IMR-90 (cell line): ENCODE results near the gene ZNF775. TPM values are rescaled to one million over a fixed set of nuclear protein-coding genes. Genes with fewer than 3 reads are reported as not detected.

Experiments used
- ATAC-seq: fragments of 200-7000 bp; cut with Tn5 transposase; 2 replicates; pipeline ENCODE4 v1.9.1; 2020; ENCODE audit warnings: low read depth, mild to moderate bottlenecking, moderate library complexity
- BruUV-seq: library from RNA; stranded (reverse); fragments of 400-500 nt; replicated peaks from 2 replicates; lab custom pipeline; 2021; lab: Mats Ljungman, UMichigan
- CTCF ChIA-PET: fragments of 300-600 bp; formaldehyde crosslinking; extraction: SDS; loops from one replicate; lab custom pipeline; 2021; ENCODE audit warnings: antibody characterized with exemption; lab: Yijun Ruan, JAX
- POLR2A ChIA-PET: fragments of 300-600 bp; sonication (Branson Sonifier 250); formaldehyde crosslinking; loops from one replicate; lab custom pipeline; 2022; ENCODE audit warnings: antibody characterized with exemption; ENCODE audit not compliant: unreplicated experiment; lab: Charles Lee
- DNase-seq: peaks from one replicate; pipeline ENCODE4 v3.0.0; 2013
- H2AFZ ChIP-seq: replicated peaks from 2 replicates; pipeline ENCODE3; 2013; ENCODE audit warnings: low read length, mild to moderate bottlenecking; ENCODE audit not compliant: poor library complexity
- H2AK5ac ChIP-seq: 2 replicates; pipeline ENCODE4 v1.6.1; 2013; ENCODE audit warnings: low read depth, low read length, inconsistent platforms
- H2AK9ac ChIP-seq: replicated peaks from 2 replicates; pipeline ENCODE3; 2013; ENCODE audit warnings: mild to moderate bottlenecking, low read depth, low read length, moderate library complexity; ENCODE audit not compliant: poor library complexity
- H2BK120ac ChIP-seq: 2 replicates; pipeline ENCODE4 v1.6.1; 2013; ENCODE audit warnings: low read depth, low read length, inconsistent platforms
- H2BK15ac ChIP-seq: 3 replicates; pipeline ENCODE4 v1.6.1; 2013; ENCODE audit warnings: low read depth, low read length, inconsistent platforms
- H2BK20ac ChIP-seq: 2 replicates; pipeline ENCODE4 v1.6.1; 2013; ENCODE audit warnings: low read depth, mild to moderate bottlenecking, inconsistent platforms, low read length, moderate library complexity
- H2BK5ac ChIP-seq: 2 replicates; pipeline ENCODE4 v1.6.1; 2013; ENCODE audit warnings: mild to moderate bottlenecking, low read depth, low read length, inconsistent platforms; ENCODE audit not compliant: poor library complexity, severe bottlenecking
- H3K14ac ChIP-seq: replicated peaks from 2 replicates; pipeline ENCODE4 v1.6.1; 2013; ENCODE audit warnings: low read depth, low read length, inconsistent platforms
- H3K18ac ChIP-seq: 2 replicates; pipeline ENCODE4 v1.6.1; 2013; ENCODE audit warnings: low read depth, low read length, control low read depth
- H3K23ac ChIP-seq: 2 replicates; pipeline ENCODE4 v1.6.1; 2013; ENCODE audit warnings: low read depth, low read length, inconsistent platforms
- H3K27ac ChIP-seq: 2 replicates; pipeline ENCODE4 v1.5.1; 2013; ENCODE audit warnings: mild to moderate bottlenecking, control low read depth, low read length; ENCODE audit not compliant: insufficient read depth
- H3K27me3 ChIP-seq: 2 replicates; pipeline ENCODE4 v1.6.1; 2013; ENCODE audit warnings: low read length; ENCODE audit not compliant: control insufficient read depth, insufficient read depth
- H3K36me3 ChIP-seq: 2 replicates; pipeline ENCODE4 v1.6.1; 2013; ENCODE audit warnings: low read length, mixed read lengths; ENCODE audit not compliant: control insufficient read depth, insufficient read depth
- H3K4ac ChIP-seq: 2 replicates; pipeline ENCODE4 v1.6.1; 2013; ENCODE audit warnings: low read depth, low read length, inconsistent platforms
- H3K4me1 ChIP-seq: 2 replicates; pipeline ENCODE4 v1.6.1; 2013; ENCODE audit warnings: low read length, mixed read lengths; ENCODE audit not compliant: control insufficient read depth, insufficient read depth
- H3K4me2 ChIP-seq: 2 replicates; pipeline ENCODE4 v1.6.1; 2013; ENCODE audit warnings: low read depth, mild to moderate bottlenecking, control low read depth, low read length, moderate library complexity
- H3K4me3 ChIP-seq: 2 replicates; pipeline ENCODE4 v1.5.1; 2013; ENCODE audit warnings: low read depth, mild to moderate bottlenecking, control low read depth, low read length, moderate library complexity; ENCODE audit not compliant: insufficient read depth
- H3K56ac ChIP-seq: 2 replicates; pipeline ENCODE4 v1.6.1; 2013; ENCODE audit warnings: low read length, inconsistent platforms; ENCODE audit not compliant: insufficient read depth; ENCODE audit errors: extremely low read depth
- H3K79me1 ChIP-seq, 2 experiments: 2 replicates each; pipeline ENCODE4 v1.6.1; 2013; ENCODE audit warnings: low read length in 2 of 2, inconsistent platforms in 1 of 2, low read depth in 1 of 2
- H3K9ac ChIP-seq: 2 replicates; pipeline ENCODE4 v1.6.1; 2013; ENCODE audit warnings: low read depth, low read length, control low read depth
- H3K9me1 ChIP-seq: 2 replicates; pipeline ENCODE4 v1.6.1; 2013; ENCODE audit warnings: low read length, inconsistent platforms; ENCODE audit not compliant: insufficient read depth
- H3K9me3 ChIP-seq: 2 replicates; pipeline ENCODE4 v1.6.1; 2013; ENCODE audit warnings: low read length; ENCODE audit not compliant: control insufficient read depth, insufficient read depth
- H4K20me1 ChIP-seq: 2 replicates; pipeline ENCODE4 v1.6.1; 2013; ENCODE audit warnings: low read length, inconsistent platforms; ENCODE audit not compliant: insufficient read depth
- H4K5ac ChIP-seq: 2 replicates; pipeline ENCODE4 v1.6.1; 2013; ENCODE audit warnings: mild to moderate bottlenecking, low read depth, low read length, control low read depth
- H4K8ac ChIP-seq, 2 experiments: 2 replicates each; pipeline ENCODE4 v1.6.1; 2013; ENCODE audit warnings: low read depth in 2 of 2, low read length in 2 of 2, control low read depth in 1 of 2, inconsistent platforms in 1 of 2
- H4K91ac ChIP-seq: 2 replicates; pipeline ENCODE4 v1.6.1; 2013; ENCODE audit warnings: low read depth, low read length, inconsistent platforms; ENCODE audit not compliant: insufficient read depth
- BHLHE40 ChIP-seq: fragments of 150-350 bp; IDR thresholded peaks from 2 replicates; pipeline ENCODE4 v1.6.1; 2016; ENCODE audit warnings: mild to moderate bottlenecking, low read depth, low read length
- CEBPB ChIP-seq: IDR thresholded peaks from 2 replicates; pipeline ENCODE4 v1.6.1; 2012; ENCODE audit warnings: low read depth, low read length, improper control_type of control experiment
- CHD1 ChIP-seq: IDR thresholded peaks from 2 replicates; pipeline ENCODE4 v1.6.1; 2012; ENCODE audit warnings: low read depth, low read length, improper control_type of control experiment
- ELK1 ChIP-seq: fragments of 150-350 bp; IDR thresholded peaks from 2 replicates; pipeline ENCODE4 v1.6.1; 2016; ENCODE audit warnings: low read depth, mild to moderate bottlenecking, low read length, moderate library complexity, borderline replicate concordance
- FOS ChIP-seq: fragments of 150-350 bp; IDR thresholded peaks from 2 replicates; pipeline ENCODE4 v1.6.1; 2016; ENCODE audit warnings: low read depth, low read length
- MAFK ChIP-seq: IDR thresholded peaks from 2 replicates; pipeline ENCODE4 v1.6.1; 2012; ENCODE audit warnings: low read depth, low read length, improper control_type of control experiment
- MAZ ChIP-seq: IDR thresholded peaks from 2 replicates; pipeline ENCODE4 v1.6.1; 2012; ENCODE audit warnings: low read depth, mild to moderate bottlenecking, low read length, improper control_type of control experiment, moderate library complexity, borderline replicate concordance
- MXI1 ChIP-seq: IDR thresholded peaks from 2 replicates; pipeline ENCODE4 v1.6.1; 2012; ENCODE audit warnings: low read depth, mild to moderate bottlenecking, low read length, moderate library complexity, borderline replicate concordance
- NFE2L2 ChIP-seq: fragments of 150-350 bp; IDR thresholded peaks from 2 replicates; pipeline ENCODE4 v1.6.1; 2016; ENCODE audit warnings: low read depth, mild to moderate bottlenecking, low read length
- POLR2A ChIP-seq: IDR thresholded peaks from 2 replicates; pipeline ENCODE4 v1.6.1; 2012; ENCODE audit warnings: mild to moderate bottlenecking, low read depth, low read length
- RAD21 ChIP-seq: IDR thresholded peaks from 2 replicates; pipeline ENCODE4 v1.6.1; 2012; ENCODE audit warnings: low read length, improper control_type of control experiment
- RCOR1 ChIP-seq: IDR thresholded peaks from 2 replicates; pipeline ENCODE4 v1.6.1; 2012; ENCODE audit warnings: mild to moderate bottlenecking, low read length, improper control_type of control experiment; ENCODE audit not compliant: insufficient replicate concordance
- RFX5 ChIP-seq: IDR thresholded peaks from 2 replicates; pipeline ENCODE4 v1.8.0; 2012; ENCODE audit warnings: low read depth, mild to moderate bottlenecking, low read length, moderate library complexity
- SMC3 ChIP-seq: fragments of 150-350 bp; IDR thresholded peaks from 2 replicates; pipeline ENCODE4 v1.6.1; 2016; ENCODE audit warnings: low read depth, mild to moderate bottlenecking, antibody characterized with exemption, low read length, moderate library complexity
- USF2 ChIP-seq: fragments of 150-350 bp; IDR thresholded peaks from 2 replicates; pipeline ENCODE4 v1.6.1; 2017; ENCODE audit warnings: mild to moderate bottlenecking, antibody characterized with exemption, low read length, low read depth
- WGBS, 2 experiments: methylation state at CpG; one replicate each; pipeline versions ENCODE4 v1.1.5 to v1.1.7; 2013; ENCODE audit warnings: missing lambda C conversion rate in 2 of 2; ENCODE audit not compliant: insufficient read length in 1 of 2; ENCODE audit errors: extremely low coverage in 2 of 2; 5-methylcytosine and 5-hydroxymethylcytosine counted together
- dilution Hi-C: fragments of 300-500 bp; cut with HindIII; formaldehyde crosslinking; loops from one replicate; pipeline ENCODE4 v1.14.3; 2018; ENCODE audit warnings: low sequenced_read_pairs; ENCODE audit not compliant: unreplicated experiment
- in situ Hi-C: fragments of 300-500 bp; cut with MboI; formaldehyde crosslinking; loops from 3 replicates; pipeline ENCODE4 v1.14.3; 2019; ENCODE audit warnings: low sequenced_read_pairs, inconsistent platforms, mixed read lengths
- intact Hi-C: fragments of 100-400 bp; cut with micrococcal nuclease; formaldehyde crosslinking; loops from 2 replicates; pipeline ENCODE4 v1.10.0; 2022
- polyA plus RNA-seq, 3 experiments: library from polyadenylated mRNA; depleted of rRNA; stranded (reverse); fragments of >200 nt; gene quantifications; 2 replicates each; pipeline ENCODE4 v1.2.3, GENCODE V29; 2012; ENCODE audit warnings: low replicate concordance in 1 of 3
- total RNA-seq: library from RNA; depleted of rRNA; stranded (reverse); fragments of >200 nt; gene quantifications from 2 replicates; pipeline ENCODE4 v1.2.3, GENCODE V29; 2012

The ZNF775 gene
- total and polyA plus RNA-seq, 2 of the 4 experiments (the other 2 are of a cell fraction), result 1.4 to 2.6 TPM

DNA sequence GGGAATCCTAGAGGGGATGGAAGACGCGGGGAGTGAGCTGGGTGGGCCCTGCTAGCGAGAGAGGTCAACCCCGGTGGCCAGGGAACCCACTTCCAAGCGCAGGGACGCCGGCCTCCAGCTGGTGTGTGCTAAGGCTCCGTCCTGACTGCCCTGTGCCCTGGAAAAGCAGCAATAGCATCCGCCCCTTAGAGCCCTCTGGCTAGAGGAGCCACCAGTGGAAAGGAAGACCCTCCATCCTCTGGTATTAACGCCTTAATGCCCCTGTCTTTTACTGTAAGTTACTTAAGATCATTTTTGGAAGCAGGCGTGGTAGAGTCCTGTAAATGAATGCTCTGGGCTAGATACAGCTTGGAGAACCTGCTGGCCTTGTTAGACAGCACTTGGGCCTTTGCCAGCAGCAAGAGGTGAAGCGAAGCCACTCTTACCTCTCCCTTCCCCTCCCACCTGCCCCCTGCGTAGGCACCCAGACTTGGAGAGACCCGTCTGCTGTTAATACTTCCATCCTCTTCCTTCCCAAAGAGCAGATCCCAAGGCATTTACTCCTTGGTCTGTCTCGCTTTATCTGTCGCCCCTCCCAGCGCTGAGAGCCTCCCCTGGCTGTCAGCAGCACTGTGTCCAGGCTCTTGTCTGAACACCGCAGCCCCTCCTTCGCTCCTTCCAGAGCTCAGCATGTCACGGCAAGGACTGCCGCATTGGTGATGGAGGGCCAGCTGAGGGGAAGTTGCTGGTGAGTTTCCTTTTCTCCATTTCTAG lies 5.9 kb upstream of the ZNF775 start:
- Histone ChIP-seq H3K9me1 (peaks cover 2% of the 10 kb centered on the region; the same call in 1 of the 2 replicates), H4K8ac (no peak overlapping the region), H3K23ac (no peak overlapping the region), H3K27ac (no peak overlapping the region), H3K4me3 (no peak overlapping the region), H3K79me1 (peaks cover 21 to 48% of the 10 kb centered on the region in 2 experiments; a peak in 3 of 4 replicates), H4K91ac (no peak overlapping the region), H2AK9ac (peak overlapping the region; percentile 67), H3K9me3 (no peaks in the 10 kb centered on the region), H3K4me1 (peaks cover 20% of the 10 kb centered on the region), H3K4me2 (no peak overlapping the region), H3K4ac (no peak overlapping the region), H4K20me1 (peaks cover 9% of the 10 kb centered on the region), H2AK5ac (no peak overlapping the region), H2BK15ac (no peak overlapping the region), H2BK120ac (no peak overlapping the region), H3K36me3 (peaks cover 38% of the 10 kb centered on the region), H3K14ac (no peak overlapping the region), H2AFZ (no peak overlapping the region), H4K5ac (no peak overlapping the region), H3K9ac (no peak overlapping the region), H2BK5ac (no peak overlapping the region), H3K27me3 (no peaks in the 10 kb centered on the region), H3K56ac (no peak overlapping the region), H3K18ac (no peak overlapping the region), H2BK20ac (no peak overlapping the region)
- POLR2A ChIA-PET, result no interaction called here
- intact Hi-C loops, result no loop called here
- in situ Hi-C loops, result no loop called here
- no peak for DNase-seq
- CTCF ChIA-PET, result no interaction called here
- BruUV-seq, result TSS peak; percentile 43
- dilution Hi-C loops, result no loop called here
- no peak for ATAC-seq
- 91% methylated on average over 6 of the region's 21 CpGs; no CpG with 5 or more reads in 1 of the 2 experiments for WGBS, 2 experiments
- no peak for TF ChIP-seq USF2
- no peak for TF ChIP-seq RCOR1
- no peak for TF ChIP-seq CEBPB
- TF ChIP-seq RFX5, result no peak
- TF ChIP-seq SMC3, result no peak
- TF ChIP-seq POLR2A, result no peak
- TF ChIP-seq ELK1, result no peak
- no peak for TF ChIP-seq RAD21
- no peak for TF ChIP-seq MXI1
- no peak for TF ChIP-seq NFE2L2
- TF ChIP-seq MAZ, result no peak
- TF ChIP-seq CHD1, result no peak
- no peak for TF ChIP-seq BHLHE40
- TF ChIP-seq FOS, result no peak
- TF ChIP-seq MAFK, result no peak
